A549 (cell line): Measurements from ENCODE around the gene KCNA1.

Experiments
- CHD2 ChIP-seq: fragments of 150-350 bp; IDR thresholded peaks from 2 replicates; pipeline ENCODE4 v1.6.1; 2014; ENCODE audit warnings: low read length; ENCODE audit not compliant: partially characterized antibody
- CHD4 ChIP-seq: fragments of 200-600 bp; sonication (generic); IDR thresholded peaks from 2 replicates; pipeline ENCODE4 v1.6.1; 2016; ENCODE audit warnings: antibody characterized with exemption, mild to moderate bottlenecking, borderline replicate concordance
- EP300 ChIP-seq, 2 experiments: fragments of >200 bp; sonication (Bioruptor Twin); formaldehyde crosslinking; IDR thresholded peaks; 2 replicates in 1 of 2; 3 replicates in 1 of 2; pipeline ENCODE4 v1.6.1; 2016 to 2017
- POLR2A ChIP-seq: IDR thresholded peaks from 2 replicates; pipeline ENCODE4 v1.6.1; 2012; ENCODE audit warnings: mild to moderate bottlenecking, low read length
- POLR2AphosphoS2 ChIP-seq: conservative IDR thresholded peaks from 2 replicates; pipeline ENCODE4 v1.6.1; 2012; ENCODE audit warnings: low read length, improper control_type of control experiment, inconsistent platforms
- SMC3 ChIP-seq: fragments of >200 bp; sonication (Bioruptor Twin); formaldehyde crosslinking; IDR thresholded peaks from 3 replicates; pipeline ENCODE4 v1.6.1; 2018; ENCODE audit warnings: inconsistent platforms
- ZC3H11A ChIP-seq: fragments of 450-650 bp; IDR thresholded peaks from 2 replicates; pipeline ENCODE4 v1.6.1; 2014; ENCODE audit warnings: antibody characterized with exemption, mild to moderate bottlenecking
- TF ChIP-seq, protein P1 (sequence below): IDR thresholded peaks from 2 replicates; pipeline ENCODE4 v1.6.1; 2012
- TF ChIP-seq, protein P2 (sequence below): fragments of >200 bp; sonication (Bioruptor Twin); formaldehyde crosslinking; IDR thresholded peaks from 3 replicates; pipeline ENCODE4 v1.5.1; 2016

- no peak for TF ChIP-seq POLR2A
- TF ChIP-seq, protein P1, sequence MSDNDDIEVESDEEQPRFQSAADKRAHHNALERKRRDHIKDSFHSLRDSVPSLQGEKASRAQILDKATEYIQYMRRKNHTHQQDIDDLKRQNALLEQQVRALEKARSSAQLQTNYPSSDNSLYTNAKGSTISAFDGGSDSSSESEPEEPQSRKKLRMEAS, result no peak
- TF ChIP-seq, protein P2, sequence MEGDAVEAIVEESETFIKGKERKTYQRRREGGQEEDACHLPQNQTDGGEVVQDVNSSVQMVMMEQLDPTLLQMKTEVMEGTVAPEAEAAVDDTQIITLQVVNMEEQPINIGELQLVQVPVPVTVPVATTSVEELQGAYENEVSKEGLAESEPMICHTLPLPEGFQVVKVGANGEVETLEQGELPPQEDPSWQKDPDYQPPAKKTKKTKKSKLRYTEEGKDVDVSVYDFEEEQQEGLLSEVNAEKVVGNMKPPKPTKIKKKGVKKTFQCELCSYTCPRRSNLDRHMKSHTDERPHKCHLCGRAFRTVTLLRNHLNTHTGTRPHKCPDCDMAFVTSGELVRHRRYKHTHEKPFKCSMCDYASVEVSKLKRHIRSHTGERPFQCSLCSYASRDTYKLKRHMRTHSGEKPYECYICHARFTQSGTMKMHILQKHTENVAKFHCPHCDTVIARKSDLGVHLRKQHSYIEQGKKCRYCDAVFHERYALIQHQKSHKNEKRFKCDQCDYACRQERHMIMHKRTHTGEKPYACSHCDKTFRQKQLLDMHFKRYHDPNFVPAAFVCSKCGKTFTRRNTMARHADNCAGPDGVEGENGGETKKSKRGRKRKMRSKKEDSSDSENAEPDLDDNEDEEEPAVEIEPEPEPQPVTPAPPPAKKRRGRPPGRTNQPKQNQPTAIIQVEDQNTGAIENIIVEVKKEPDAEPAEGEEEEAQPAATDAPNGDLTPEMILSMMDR, result no peak
- TF ChIP-seq SMC3, result no peak
- no peak for TF ChIP-seq CHD4
- no peak for TF ChIP-seq ZC3H11A
- no peak for TF ChIP-seq EP300 (IDR thresholded peaks at IDR 0.05)
- TF ChIP-seq POLR2AphosphoS2, result no peak
- no peak for TF ChIP-seq CHD2
These were observed 43.4 kb upstream of the KCNA1 start for GRCh38 chr12:4866299-4866698.
